Measurements from ENCODE around the gene FAM53C. TPM values are rescaled to one million over a fixed set of nuclear protein-coding genes. Genes with fewer than 3 reads are reported as not detected.

The FAM53C gene
- total RNA-seq, 1 experiment from 2014 or later: 33.3 TPM

DNA sequence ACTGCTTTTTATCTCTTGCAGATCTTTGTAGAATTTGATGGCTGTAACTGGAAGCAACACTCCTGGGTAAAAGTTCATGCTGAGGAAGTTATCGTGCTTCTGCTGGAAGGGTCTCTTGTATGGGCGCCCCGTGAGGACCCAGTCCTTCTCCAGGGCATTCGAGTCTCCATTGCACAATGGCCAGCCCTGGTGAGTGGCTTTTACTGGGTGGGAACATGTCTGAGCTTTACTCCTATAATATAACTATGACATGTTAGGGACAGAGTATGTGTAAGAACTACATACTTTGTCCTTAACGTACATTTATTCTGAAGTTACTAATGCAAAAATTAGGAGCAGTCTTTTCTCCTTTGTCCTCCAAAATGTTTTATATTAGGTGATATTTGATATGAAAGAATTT, 34.6 kb downstream of the FAM53C start:
- Histone ChIP-seq H3K9me3 (no peaks in the 10 kb centered on the region), H3K4me1 (no peaks in the 10 kb centered on the region), H3K36me3 (ENCODE audit: control insufficient read depth, insufficient read depth, low read length) (no peaks in the 10 kb centered on the region; the same call in 1 of the 2 replicates), H3K4me3 (ENCODE audit: low read depth, low read length) (no peak overlapping the region), H3K27me3 (replicated peaks; ENCODE audit: control insufficient read depth, insufficient read depth, low read length) (no peaks in the 10 kb centered on the region)
- Mint-ChIP-seq H3K4me1 (ENCODE audit: low read depth, unreplicated experiment) (peaks cover 5% of the 10 kb centered on the region), H3K27me3 (ENCODE audit: insufficient read depth, unreplicated experiment) (no peaks in the 10 kb centered on the region), H3K9me3 (ENCODE audit: unreplicated experiment) (no peaks in the 10 kb centered on the region), H3K4me3 (ENCODE audit: unreplicated experiment) (no peak overlapping the region), H3K27ac (ENCODE audit: unreplicated experiment) (no peak overlapping the region), H3K36me3 (ENCODE audit: insufficient read depth, unreplicated experiment) (peaks cover 40% of the 10 kb centered on the region)
- TF ChIP-seq, protein P1, sequence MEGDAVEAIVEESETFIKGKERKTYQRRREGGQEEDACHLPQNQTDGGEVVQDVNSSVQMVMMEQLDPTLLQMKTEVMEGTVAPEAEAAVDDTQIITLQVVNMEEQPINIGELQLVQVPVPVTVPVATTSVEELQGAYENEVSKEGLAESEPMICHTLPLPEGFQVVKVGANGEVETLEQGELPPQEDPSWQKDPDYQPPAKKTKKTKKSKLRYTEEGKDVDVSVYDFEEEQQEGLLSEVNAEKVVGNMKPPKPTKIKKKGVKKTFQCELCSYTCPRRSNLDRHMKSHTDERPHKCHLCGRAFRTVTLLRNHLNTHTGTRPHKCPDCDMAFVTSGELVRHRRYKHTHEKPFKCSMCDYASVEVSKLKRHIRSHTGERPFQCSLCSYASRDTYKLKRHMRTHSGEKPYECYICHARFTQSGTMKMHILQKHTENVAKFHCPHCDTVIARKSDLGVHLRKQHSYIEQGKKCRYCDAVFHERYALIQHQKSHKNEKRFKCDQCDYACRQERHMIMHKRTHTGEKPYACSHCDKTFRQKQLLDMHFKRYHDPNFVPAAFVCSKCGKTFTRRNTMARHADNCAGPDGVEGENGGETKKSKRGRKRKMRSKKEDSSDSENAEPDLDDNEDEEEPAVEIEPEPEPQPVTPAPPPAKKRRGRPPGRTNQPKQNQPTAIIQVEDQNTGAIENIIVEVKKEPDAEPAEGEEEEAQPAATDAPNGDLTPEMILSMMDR (IDR thresholded peaks at IDR 0.05; ENCODE audit: insufficient read depth in 1 of 2, low read depth in 1 of 2, low read length in 1 of 2, severe bottlenecking in 1 of 2, unreplicated experiment in 1 of 2): no peak
- intact Hi-C loops (cut with micrococcal nuclease; ENCODE audit: unreplicated experiment): no loop called here
- DNase-seq: no peak
- BruUV-seq (replicated peaks): no TSS peak
- ChIA-PET POLR2A (no interaction called here), CTCF (interaction anchor here (2.1 kb wide), 1 partner anchor 20 kb away, joined by 7 read pairs; the partner anchor contains the start of gene KDM3B)

DNA sequence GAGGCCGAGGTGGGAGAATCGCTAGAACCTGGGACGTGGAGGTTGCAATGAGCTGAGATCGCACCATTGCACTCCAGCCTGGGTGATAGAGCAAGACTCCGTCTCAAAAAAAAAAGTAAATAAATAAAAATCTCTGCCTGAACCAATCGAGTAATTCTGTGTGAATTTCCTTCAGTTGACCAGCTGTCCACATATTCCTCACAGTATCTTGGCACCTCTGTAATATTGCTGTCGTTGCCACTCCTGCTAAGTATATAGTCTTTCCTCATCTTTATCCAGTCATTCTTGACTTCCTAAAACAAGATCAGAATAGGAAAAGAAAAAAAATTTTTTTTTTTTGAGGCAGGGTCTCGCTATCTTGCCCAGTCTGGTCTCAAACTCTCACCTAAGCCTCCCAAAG, 44.3 kb downstream of the FAM53C start:
- Histone ChIP-seq H3K4me3 (ENCODE audit: low read depth, low read length) (no peak overlapping the region), H3K9me3 (no peaks in the 10 kb centered on the region), H3K36me3 (ENCODE audit: control insufficient read depth, insufficient read depth, low read length) (no peaks in the 10 kb centered on the region; the same call in 1 of the 2 replicates), H3K27me3 (replicated peaks; ENCODE audit: control insufficient read depth, insufficient read depth, low read length) (no peaks in the 10 kb centered on the region), H3K4me1 (no peaks in the 10 kb centered on the region)
- CTCF ChIA-PET: interaction anchor here (2.4 kb wide), 1 partner anchor 30 kb away, joined by 11 read pairs; the partner anchor contains the start of gene KDM3B
- Mint-ChIP-seq H3K9me3 (ENCODE audit: unreplicated experiment) (no peaks in the 10 kb centered on the region), H3K27me3 (ENCODE audit: insufficient read depth, unreplicated experiment) (no peaks in the 10 kb centered on the region), H3K27ac (ENCODE audit: unreplicated experiment) (no peak overlapping the region), H3K36me3 (ENCODE audit: insufficient read depth, unreplicated experiment) (peaks cover 64% of the 10 kb centered on the region), H3K4me1 (ENCODE audit: low read depth, unreplicated experiment) (no peaks in the 10 kb centered on the region), H3K4me3 (ENCODE audit: unreplicated experiment) (no peak overlapping the region)
- POLR2A ChIA-PET: interaction anchor here (0.7 kb wide), 1 partner anchor 11 kb away, joined by 3 read pairs; no protein-coding TSS in a partner anchor
- intact Hi-C loops (cut with micrococcal nuclease; ENCODE audit: unreplicated experiment): no loop called here
- TF ChIP-seq, protein P1 (IDR thresholded peaks at IDR 0.05; ENCODE audit: insufficient read depth in 1 of 2, low read depth in 1 of 2, low read length in 1 of 2, severe bottlenecking in 1 of 2, unreplicated experiment in 1 of 2): no peak
- no TSS peak for BruUV-seq (replicated peaks)
- no peak for DNase-seq

DNA sequence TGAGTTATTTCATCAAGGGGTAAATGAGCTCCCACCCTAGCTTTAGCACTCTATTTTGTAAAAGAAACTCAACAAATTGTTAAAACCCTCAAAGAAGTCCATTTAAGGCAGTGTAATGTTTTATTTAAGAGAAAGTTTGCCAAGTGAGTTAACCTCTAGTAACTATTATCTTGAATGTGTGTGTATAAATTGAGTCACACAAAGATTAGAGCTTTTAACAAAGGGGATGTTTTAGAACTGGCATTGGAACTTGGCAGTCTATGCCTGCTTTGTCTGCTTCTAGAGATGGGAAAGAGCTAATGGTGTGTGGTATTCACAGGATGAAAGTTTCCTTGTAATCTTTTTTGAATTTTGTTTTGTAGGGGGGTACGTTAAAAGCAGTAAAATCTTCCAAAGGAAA, 47.6 kb downstream of the FAM53C start:
- no peaks in the 10 kb centered on the region for H3K27me3 Mint-ChIP-seq (ENCODE audit: insufficient read depth, unreplicated experiment)
- no peaks in the 10 kb centered on the region for H3K4me1 Mint-ChIP-seq (ENCODE audit: low read depth, unreplicated experiment)
- BruUV-seq (replicated peaks): no TSS peak
- intact Hi-C loops (cut with micrococcal nuclease; ENCODE audit: unreplicated experiment): no loop called here
- ChIA-PET POLR2A (interaction anchor here (0.6 kb wide), 1 partner anchor 48 kb away, joined by 4 read pairs; the partner anchor contains the start of gene FAM53C), CTCF (no interaction called here)
- H3K9me3 Mint-ChIP-seq (ENCODE audit: unreplicated experiment): no peaks in the 10 kb centered on the region
- TF ChIP-seq, protein P1 (IDR thresholded peaks at IDR 0.05; ENCODE audit: insufficient read depth in 1 of 2, low read depth in 1 of 2, low read length in 1 of 2, severe bottlenecking in 1 of 2, unreplicated experiment in 1 of 2): no peak
- Histone ChIP-seq H3K4me1 (no peaks in the 10 kb centered on the region), H3K27me3 (replicated peaks; ENCODE audit: control insufficient read depth, insufficient read depth, low read length) (no peaks in the 10 kb centered on the region), H3K9me3 (no peaks in the 10 kb centered on the region), H3K4me3 (ENCODE audit: low read depth, low read length) (no peak overlapping the region), H3K36me3 (ENCODE audit: control insufficient read depth, insufficient read depth, low read length) (peaks cover 2% of the 10 kb centered on the region; the same call in 1 of the 2 replicates)
- no peak overlapping the region for H3K4me3 Mint-ChIP-seq (ENCODE audit: unreplicated experiment)
- no peak for DNase-seq
- peaks cover 70% of the 10 kb centered on the region for H3K36me3 Mint-ChIP-seq (ENCODE audit: insufficient read depth, unreplicated experiment)
- no peak overlapping the region for H3K27ac Mint-ChIP-seq (ENCODE audit: unreplicated experiment)

Measured in Caco-2 (cell line).